H9 (cell line): ENCODE results near the gene SPNS3. TPM values are rescaled to one million over a fixed set of nuclear protein-coding genes. Genes with fewer than 3 reads are reported as not detected.

Experiments used
- DNase-seq: peaks from one replicate; pipeline ENCODE4 v3.0.0-alpha.2; 2017
- H2AFZ ChIP-seq: one replicate; pipeline ENCODE4 v1.6.1; 2013; ENCODE audit warnings: mild to moderate bottlenecking, low read length, control low read depth, moderate library complexity
- H2AK5ac ChIP-seq: 2 replicates; pipeline ENCODE4 v1.6.1; 2013; ENCODE audit warnings: low read length, control low read depth, mixed read lengths; ENCODE audit not compliant: insufficient read length
- H2BK120ac ChIP-seq: one replicate; pipeline ENCODE4 v1.6.1; 2013; ENCODE audit warnings: low read depth, mild to moderate bottlenecking, low read length, control low read depth, inconsistent platforms; ENCODE audit not compliant: poor library complexity, severe bottlenecking
- H2BK12ac ChIP-seq: 2 replicates; pipeline ENCODE4 v1.6.1; 2013; ENCODE audit warnings: low read length, control low read depth, mixed read lengths, low read depth; ENCODE audit not compliant: insufficient read length
- H2BK15ac ChIP-seq: 2 replicates; pipeline ENCODE4 v1.6.1; 2013; ENCODE audit warnings: low read depth, low read length, control low read depth
- H2BK20ac ChIP-seq: one replicate; pipeline ENCODE4 v1.6.1; 2013; ENCODE audit warnings: low read depth, mild to moderate bottlenecking, low read length, control low read depth, inconsistent platforms; ENCODE audit not compliant: poor library complexity, severe bottlenecking
- H2BK5ac ChIP-seq: 2 replicates; pipeline ENCODE4 v1.6.1; 2013; ENCODE audit warnings: low read length, control low read depth, mixed read lengths; ENCODE audit not compliant: insufficient read length
- H3K14ac ChIP-seq: 2 replicates; pipeline ENCODE4 v1.6.1; 2013; ENCODE audit warnings: low read length, control low read depth; ENCODE audit not compliant: insufficient read depth
- H3K18ac ChIP-seq: 2 replicates; pipeline ENCODE4 v1.6.1; 2013; ENCODE audit warnings: low read depth, mild to moderate bottlenecking, mixed read lengths, low read length, control low read depth; ENCODE audit not compliant: insufficient read length
- H3K23ac ChIP-seq: 2 replicates; pipeline ENCODE4 v1.6.1; 2013; ENCODE audit warnings: low read length, control low read depth, mixed read lengths, low read depth; ENCODE audit not compliant: insufficient read length
- H3K23me2 ChIP-seq: 2 replicates; pipeline ENCODE4 v1.6.1; 2013; ENCODE audit warnings: low read depth, mild to moderate bottlenecking, mixed read lengths, low read length, control low read depth; ENCODE audit not compliant: insufficient read length, poor library complexity, severe bottlenecking
- H3K27ac ChIP-seq: 2 replicates; pipeline ENCODE4 v1.5.1; 2013; ENCODE audit warnings: low read length, control low read depth, mixed read lengths, low read depth; ENCODE audit not compliant: insufficient read length
- H3K27me3 ChIP-seq: 2 replicates; pipeline ENCODE4 v1.6.1; 2013; ENCODE audit warnings: low read length, control low read depth, inconsistent platforms; ENCODE audit not compliant: insufficient read depth
- H3K4ac ChIP-seq: 2 replicates; pipeline ENCODE4 v1.6.1; 2013; ENCODE audit warnings: low read depth, mild to moderate bottlenecking, control low read depth, inconsistent platforms, low read length, moderate library complexity
- H3K4me1 ChIP-seq: 2 replicates; pipeline ENCODE4 v1.6.1; 2013; ENCODE audit warnings: low read length, control low read depth, inconsistent platforms; ENCODE audit not compliant: insufficient read depth
- H3K4me2 ChIP-seq: 2 replicates; pipeline ENCODE4 v1.6.1; 2013; ENCODE audit warnings: low read length, control low read depth, mixed read lengths; ENCODE audit not compliant: insufficient read length, insufficient read depth
- H3K56ac ChIP-seq: 2 replicates; pipeline ENCODE4 v1.6.1; 2013; ENCODE audit warnings: low read depth, mild to moderate bottlenecking, mixed read lengths, low read length, control low read depth; ENCODE audit not compliant: insufficient read length
- H3K79me1 ChIP-seq: 2 replicates; pipeline ENCODE4 v1.6.1; 2013; ENCODE audit warnings: low read depth, mild to moderate bottlenecking, moderate library complexity, low read length, control low read depth, inconsistent platforms; ENCODE audit not compliant: insufficient read depth, poor library complexity, severe bottlenecking
- H3K79me2 ChIP-seq: 2 replicates; pipeline ENCODE4 v1.6.1; 2013; ENCODE audit warnings: low read length, control low read depth, inconsistent platforms; ENCODE audit not compliant: insufficient read depth
- H3K9ac ChIP-seq: 2 replicates; pipeline ENCODE4 v1.6.1; 2013; ENCODE audit warnings: low read length, control low read depth, mixed read lengths; ENCODE audit not compliant: insufficient read length; ENCODE audit errors: extremely low read depth
- H3K9me3 ChIP-seq: one replicate; pipeline ENCODE4 v1.6.1; 2013; ENCODE audit warnings: low read depth, low read length, inconsistent platforms; ENCODE audit not compliant: control insufficient read depth
- H3T11ph ChIP-seq: one replicate; pipeline ENCODE4 v1.6.1; 2013; ENCODE audit warnings: mild to moderate bottlenecking, low read length, control low read depth, inconsistent platforms
- H4K20me1 ChIP-seq: one replicate; pipeline ENCODE4 v1.6.1; 2013; ENCODE audit not compliant: control insufficient read depth, insufficient read length, insufficient read depth
- H4K5ac ChIP-seq: 2 replicates; pipeline ENCODE4 v1.6.1; 2013; ENCODE audit warnings: low read depth, mild to moderate bottlenecking, mixed read lengths, low read length, control low read depth; ENCODE audit not compliant: insufficient read length
- H4K8ac ChIP-seq: replicated peaks from 2 replicates; pipeline ENCODE4 v1.6.1; 2013; ENCODE audit warnings: low read length, control low read depth, mixed read lengths, low read depth; ENCODE audit not compliant: insufficient read length
- H4K91ac ChIP-seq: 2 replicates; pipeline ENCODE4 v1.6.1; 2013; ENCODE audit warnings: low read depth, mild to moderate bottlenecking, moderate library complexity, mixed read lengths, low read length, control low read depth; ENCODE audit not compliant: insufficient read length
- H3K27ac Mint-ChIP-seq, 3 experiments: 2 replicates in 2 of 3; 3 replicates in 1 of 3; pipeline ENCODE4 v1.8.0; 2020 to 2021; ENCODE audit warnings: mixed read lengths in 3 of 3, mild to moderate bottlenecking in 1 of 3, moderate library complexity in 1 of 3
- H3K27me3 Mint-ChIP-seq: 2 replicates; pipeline ENCODE4 v1.8.0; 2021; ENCODE audit warnings: low read depth, mild to moderate bottlenecking, moderate library complexity, mixed read lengths
- H3K36me3 Mint-ChIP-seq, 3 experiments: 2 replicates in 2 of 3; 3 replicates in 1 of 3; pipeline ENCODE4 v1.8.0; 2020 to 2021; ENCODE audit warnings: low read depth in 3 of 3, mixed read lengths in 3 of 3; ENCODE audit not compliant: insufficient read depth in 1 of 3
- H3K4me1 Mint-ChIP-seq, 2 experiments: 2 replicates each; pipeline ENCODE4 v1.8.0; 2020; ENCODE audit warnings: mixed read lengths in 2 of 2
- H3K4me3 Mint-ChIP-seq, 2 experiments: 2 replicates in 1 of 2; 3 replicates in 1 of 2; pipeline ENCODE4 v1.8.0; 2020 to 2021; ENCODE audit warnings: mild to moderate bottlenecking in 2 of 2, mixed read lengths in 2 of 2, moderate library complexity in 1 of 2
- H3K9me3 Mint-ChIP-seq, 2 experiments: 2 replicates in 1 of 2; 3 replicates in 1 of 2; pipeline ENCODE4 v1.8.0; 2020; ENCODE audit warnings: mild to moderate bottlenecking in 2 of 2, mixed read lengths in 2 of 2, moderate library complexity in 1 of 2
- WGBS: extraction: QIAGEN DNeasy Blood & Tissue Kit; methylation state at CpG from one replicate; pipeline ENCODE4 v1.1.7; 2013; ENCODE audit warnings: missing lambda C conversion rate, low lambda C conversion rate, mixed read lengths; ENCODE audit not compliant: insufficient read length; ENCODE audit errors: extremely low coverage; 5-methylcytosine and 5-hydroxymethylcytosine counted together
- total RNA-seq: library from RNA; stranded (reverse); gene quantifications from 2 replicates; pipeline ENCODE4 v1.2.1, GENCODE V29; 2021
- TF ChIP-seq, protein P1 (sequence below): fragments of 200-600 bp; sonication (generic); conservative IDR thresholded peaks from 3 replicates; pipeline ENCODE4 v1.8.0; 2021; ENCODE audit warnings: antibody characterized with exemption, mild to moderate bottlenecking

SPNS3 gene
- total RNA-seq, 1 experiment from 2014 or later = not detected

DNA sequence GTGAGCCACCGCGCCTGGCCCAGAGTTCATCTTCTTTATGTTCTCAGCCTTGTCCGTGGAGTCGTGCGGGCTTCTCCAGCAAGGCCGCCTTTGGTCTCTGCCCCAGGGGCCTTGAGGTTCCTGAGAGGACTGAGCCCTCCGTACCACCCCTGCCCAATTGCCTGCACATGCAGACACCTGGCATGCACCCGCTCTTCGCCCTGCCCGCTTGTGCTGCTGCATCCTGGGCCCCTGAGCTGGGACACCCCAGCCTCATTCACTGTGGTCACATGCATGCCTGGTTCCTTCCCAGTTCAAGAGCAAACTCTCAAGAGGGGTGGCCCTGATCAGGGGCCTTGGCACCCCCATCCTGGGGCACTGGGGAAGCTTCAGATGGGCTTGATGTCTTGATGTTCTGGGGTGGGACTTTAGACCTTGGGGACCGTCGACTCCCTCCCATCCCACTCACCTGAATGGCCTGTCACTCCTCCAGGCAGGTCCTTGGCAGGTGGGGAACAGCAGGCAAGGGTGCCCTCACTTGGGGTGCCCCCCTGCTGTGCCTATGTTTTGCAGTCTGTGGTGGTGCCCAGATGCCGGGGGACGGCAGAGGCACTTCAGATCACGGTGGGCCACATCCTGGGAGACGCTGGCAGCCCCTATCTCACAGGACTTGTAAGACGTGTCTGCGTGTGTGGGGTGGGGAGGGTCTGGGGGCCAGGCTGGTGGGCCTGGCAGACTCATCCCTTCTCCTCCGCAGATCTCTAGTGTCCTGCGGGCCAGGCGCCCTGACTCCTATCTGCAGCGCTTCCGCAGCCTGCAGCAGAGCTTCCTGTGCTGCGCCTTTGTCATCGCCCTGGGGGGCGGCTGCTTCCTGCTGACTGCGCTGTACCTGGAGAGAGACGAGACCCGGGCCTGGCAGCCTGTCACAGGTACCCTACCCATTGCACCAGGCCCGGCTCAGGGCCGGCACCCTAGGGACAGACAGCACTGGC, 52.2 kb downstream of the SPNS3 start:
- Histone ChIP-seq H2BK12ac (no peak overlapping the region), H2AFZ (no peak overlapping the region), H3K9ac (no peak overlapping the region), H3T11ph (no peak overlapping the region), H3K4me1 (no peaks in the 10 kb centered on the region), H3K56ac (no peak overlapping the region), H2AK5ac (no peak overlapping the region), H3K23me2 (no peaks in the 10 kb centered on the region), H3K23ac (no peak overlapping the region), H3K27ac (no peak overlapping the region), H2BK15ac (no peak overlapping the region), H2BK20ac (no peak overlapping the region), H4K20me1 (no peaks in the 10 kb centered on the region), H3K4ac (no peak overlapping the region), H2BK120ac (no peak overlapping the region), H3K27me3 (no peaks in the 10 kb centered on the region), H3K14ac (no peak overlapping the region; the same call in 1 of the 2 replicates), H4K91ac (no peak overlapping the region), H3K9me3 (no peaks in the 10 kb centered on the region), H4K5ac (no peak overlapping the region), H4K8ac (no peak overlapping the region), H2BK5ac (no peak overlapping the region), H3K18ac (no peak overlapping the region), H3K79me2 (no peaks in the 10 kb centered on the region), H3K79me1 (no peaks in the 10 kb centered on the region), H3K4me2 (no peak overlapping the region)
- H3K4me3 Mint-ChIP-seq = no peak overlapping the region
- DNase-seq = no peak
- peaks cover 5% of the 10 kb centered on the region for H3K27me3 Mint-ChIP-seq
- TF ChIP-seq, protein P1, sequence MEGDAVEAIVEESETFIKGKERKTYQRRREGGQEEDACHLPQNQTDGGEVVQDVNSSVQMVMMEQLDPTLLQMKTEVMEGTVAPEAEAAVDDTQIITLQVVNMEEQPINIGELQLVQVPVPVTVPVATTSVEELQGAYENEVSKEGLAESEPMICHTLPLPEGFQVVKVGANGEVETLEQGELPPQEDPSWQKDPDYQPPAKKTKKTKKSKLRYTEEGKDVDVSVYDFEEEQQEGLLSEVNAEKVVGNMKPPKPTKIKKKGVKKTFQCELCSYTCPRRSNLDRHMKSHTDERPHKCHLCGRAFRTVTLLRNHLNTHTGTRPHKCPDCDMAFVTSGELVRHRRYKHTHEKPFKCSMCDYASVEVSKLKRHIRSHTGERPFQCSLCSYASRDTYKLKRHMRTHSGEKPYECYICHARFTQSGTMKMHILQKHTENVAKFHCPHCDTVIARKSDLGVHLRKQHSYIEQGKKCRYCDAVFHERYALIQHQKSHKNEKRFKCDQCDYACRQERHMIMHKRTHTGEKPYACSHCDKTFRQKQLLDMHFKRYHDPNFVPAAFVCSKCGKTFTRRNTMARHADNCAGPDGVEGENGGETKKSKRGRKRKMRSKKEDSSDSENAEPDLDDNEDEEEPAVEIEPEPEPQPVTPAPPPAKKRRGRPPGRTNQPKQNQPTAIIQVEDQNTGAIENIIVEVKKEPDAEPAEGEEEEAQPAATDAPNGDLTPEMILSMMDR = no peak
- no peaks in the 10 kb centered on the region; a peak in 1 of 5 replicates for H3K9me3 Mint-ChIP-seq
- H3K36me3 Mint-ChIP-seq = no peaks in the 10 kb centered on the region
- H3K27ac Mint-ChIP-seq = no peak overlapping the region
- no CpG with 5 or more reads among the region's 31 CpGs for WGBS
- peaks cover 11 to 17% of the 10 kb centered on the region in 2 experiments for H3K4me1 Mint-ChIP-seq
